Spleen (tissue), 7 donors: ENCODE data around the gene XYLT1.

Experiments
- CTCF ChIP-seq, 11 experiments: fragments of 200-600 bp in 7 of 11; fragments of 450-650 bp in 4 of 11; sonication (generic) in 4 of 11; IDR thresholded peaks in 8 of 11; conservative IDR thresholded peaks in 3 of 11; 1 replicate in 7 of 11; 2 replicates in 4 of 11; pipeline versions ENCODE4 v1.4.0 to v1.8.0; 2016 to 2021; ENCODE audit warnings: antibody characterized with exemption in 11 of 11, inconsistent platforms in 4 of 11, mild to moderate bottlenecking in 1 of 11
- POLR2AphosphoS5 ChIP-seq, 3 donors: sonication (generic); formaldehyde crosslinking; IDR thresholded peaks; one replicate each; pipeline ENCODE4 v1.5.1; 2017; ENCODE audit warnings: antibody characterized with exemption in 3 of 3
- donor health status: DM: no; HTN: no; CAD: no; lungs with moderate emphysema.
- donor health status: DM: no; HTN: no; CAD: no.
- donor health status: DM: no; HTN: no; CAD: no.

GRCh38 chr16:17270683-17271109, 200.1 kb downstream of the XYLT1 start:
- no peak for TF ChIP-seq POLR2AphosphoS5 (IDR thresholded peaks at IDR 0.05)
- TF ChIP-seq CTCF (IDR thresholded peaks at IDR 0.05 in 8 of 11, conservative IDR thresholded peaks at IDR 0.05 in 3 of 11): no peak
